Measurements from ENCODE around the gene CMC1.

CMC1 gene

GRCh38 chr3:28334552-28334951, 93.1 kb downstream of the CMC1 start:
- H3K27ac ChIP-seq (ENCODE audit: low read length): no peak overlapping the region
- no peaks in the 10 kb centered on the region for H3K27me3 ChIP-seq (ENCODE audit: control insufficient read depth in 1 of 2, insufficient read depth in 2 of 2, low read length in 2 of 2)
- H3K36me3 ChIP-seq (ENCODE audit: control insufficient read depth in 2 of 2, insufficient read depth in 2 of 2, low read length in 2 of 2): peaks cover 0 to 17% of the 10 kb centered on the region in 2 donors
- no peaks in the 10 kb centered on the region for H3K9me3 ChIP-seq (ENCODE audit: control insufficient read depth in 2 of 2, low read length in 2 of 2)
- no peak overlapping the region for H3K4me3 ChIP-seq (ENCODE audit: low read length in 2 of 2)
- H3K9ac ChIP-seq (ENCODE audit: low read length in 2 of 2): no peak overlapping the region
- no peaks in the 10 kb centered on the region for H3K4me1 ChIP-seq (ENCODE audit: control insufficient read depth, insufficient read depth, low read length)

DNA sequence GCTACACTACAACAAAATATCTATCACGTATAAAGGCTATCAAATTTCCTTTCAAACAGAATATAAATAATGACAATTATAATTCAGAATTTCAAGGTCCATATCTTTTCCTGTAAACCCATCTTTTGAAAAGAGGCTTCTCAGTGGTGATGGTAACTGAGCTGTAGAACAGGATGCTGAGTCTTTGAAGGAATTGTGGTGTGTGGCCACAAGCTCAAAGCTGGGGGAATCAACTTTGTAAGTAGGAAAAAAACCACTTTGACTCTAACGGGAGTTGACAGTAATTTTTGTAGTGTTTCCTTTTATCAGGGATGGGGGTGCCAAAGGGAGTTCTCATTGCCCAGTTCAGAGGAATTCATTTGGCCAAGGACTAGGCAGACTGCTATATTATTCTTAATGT, 93.8 kb downstream of the CMC1 start:
- Histone ChIP-seq H3K4me3 (ENCODE audit: low read length in 2 of 2) (no peak overlapping the region), H3K4me1 (ENCODE audit: control insufficient read depth, insufficient read depth, low read length) (no peaks in the 10 kb centered on the region), H3K27me3 (ENCODE audit: control insufficient read depth in 1 of 2, insufficient read depth in 2 of 2, low read length in 2 of 2) (no peaks in the 10 kb centered on the region), H3K9ac (ENCODE audit: low read length in 2 of 2) (no peak overlapping the region), H3K36me3 (ENCODE audit: control insufficient read depth in 2 of 2, insufficient read depth in 2 of 2, low read length in 2 of 2) (peaks cover 0 to 21% of the 10 kb centered on the region in 2 donors), H3K27ac (ENCODE audit: low read length) (no peak overlapping the region), H3K9me3 (ENCODE audit: control insufficient read depth in 2 of 2, low read length in 2 of 2) (no peaks in the 10 kb centered on the region)

DNA sequence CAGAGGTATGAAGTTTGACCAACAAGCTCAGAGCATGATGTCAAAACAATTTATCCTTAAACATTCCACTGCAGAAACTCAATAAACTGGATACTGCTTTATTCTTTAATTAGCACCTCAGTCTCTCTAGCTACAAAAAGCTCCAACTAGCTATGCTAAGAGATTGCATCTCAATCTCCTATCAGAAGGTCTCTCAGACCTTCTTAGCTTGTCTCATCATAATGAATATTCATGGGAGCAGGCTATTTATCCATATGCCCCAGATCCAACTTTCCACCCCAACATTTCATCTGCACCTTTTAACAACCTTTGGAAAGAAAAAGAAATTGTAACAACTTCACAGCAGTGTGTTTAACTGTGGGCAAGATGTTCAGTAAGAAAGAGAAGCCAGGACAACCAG, 95.8 kb downstream of the CMC1 start:
- peaks cover 0 to 21% of the 10 kb centered on the region in 2 donors for H3K36me3 ChIP-seq (ENCODE audit: control insufficient read depth in 2 of 2, insufficient read depth in 2 of 2, low read length in 2 of 2)
- no peak overlapping the region for H3K4me3 ChIP-seq (ENCODE audit: low read length in 2 of 2)
- no peaks in the 10 kb centered on the region for H3K27me3 ChIP-seq (ENCODE audit: control insufficient read depth in 1 of 2, insufficient read depth in 2 of 2, low read length in 2 of 2)
- no peak overlapping the region for H3K9ac ChIP-seq (ENCODE audit: low read length in 2 of 2)
- no peaks in the 10 kb centered on the region for H3K4me1 ChIP-seq (ENCODE audit: control insufficient read depth, insufficient read depth, low read length)
- no peaks in the 10 kb centered on the region for H3K9me3 ChIP-seq (ENCODE audit: control insufficient read depth in 2 of 2, low read length in 2 of 2)
- H3K27ac ChIP-seq (ENCODE audit: low read length): no peak overlapping the region

GRCh38 chr3:28343144-28343543, 101.7 kb downstream of the CMC1 start:
- Histone ChIP-seq H3K4me1 (ENCODE audit: control insufficient read depth, insufficient read depth, low read length) (peaks cover 3% of the 10 kb centered on the region), H3K9me3 (ENCODE audit: control insufficient read depth in 2 of 2, low read length in 2 of 2) (no peaks in the 10 kb centered on the region), H3K4me3 (ENCODE audit: low read length in 2 of 2) (no peak overlapping the region), H3K27ac (ENCODE audit: low read length) (no peak overlapping the region), H3K9ac (ENCODE audit: low read length in 2 of 2) (no peak overlapping the region), H3K36me3 (ENCODE audit: control insufficient read depth in 2 of 2, insufficient read depth in 2 of 2, low read length in 2 of 2) (peaks cover 0 to 6% of the 10 kb centered on the region in 2 donors), H3K27me3 (ENCODE audit: control insufficient read depth in 1 of 2, insufficient read depth in 2 of 2, low read length in 2 of 2) (no peaks in the 10 kb centered on the region)

DNA sequence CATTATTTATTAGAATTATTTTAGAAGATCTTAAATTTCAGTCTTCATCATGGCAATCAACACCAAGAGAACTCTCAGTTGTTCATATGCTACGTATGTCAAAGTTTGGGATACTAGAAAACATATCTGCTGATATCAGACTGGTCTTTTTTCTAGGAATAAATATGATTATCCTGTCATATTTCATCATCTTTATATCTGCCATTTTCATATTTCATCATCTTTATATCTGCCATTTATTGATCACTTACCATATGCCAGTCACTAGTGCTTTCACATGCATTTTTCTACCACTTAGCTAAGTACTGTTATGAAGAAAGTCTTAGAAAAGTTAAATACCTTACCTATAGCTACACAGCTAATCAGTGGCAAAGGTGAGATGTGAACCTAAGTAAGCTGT, 104.3 kb downstream of the CMC1 start:
- H3K4me1 ChIP-seq (ENCODE audit: control insufficient read depth, insufficient read depth, low read length): peaks cover 3% of the 10 kb centered on the region
- no peaks in the 10 kb centered on the region for H3K36me3 ChIP-seq (ENCODE audit: control insufficient read depth in 2 of 2, insufficient read depth in 2 of 2, low read length in 2 of 2)
- no peak overlapping the region for H3K9ac ChIP-seq (ENCODE audit: low read length in 2 of 2)
- no peaks in the 10 kb centered on the region for H3K9me3 ChIP-seq (ENCODE audit: control insufficient read depth in 2 of 2, low read length in 2 of 2)
- no peak overlapping the region for H3K27ac ChIP-seq (ENCODE audit: low read length)
- H3K4me3 ChIP-seq (ENCODE audit: low read length in 2 of 2): peak overlapping the region in 1 of 2 donors; percentile 10
- no peaks in the 10 kb centered on the region for H3K27me3 ChIP-seq (ENCODE audit: control insufficient read depth in 1 of 2, insufficient read depth in 2 of 2, low read length in 2 of 2)

DNA sequence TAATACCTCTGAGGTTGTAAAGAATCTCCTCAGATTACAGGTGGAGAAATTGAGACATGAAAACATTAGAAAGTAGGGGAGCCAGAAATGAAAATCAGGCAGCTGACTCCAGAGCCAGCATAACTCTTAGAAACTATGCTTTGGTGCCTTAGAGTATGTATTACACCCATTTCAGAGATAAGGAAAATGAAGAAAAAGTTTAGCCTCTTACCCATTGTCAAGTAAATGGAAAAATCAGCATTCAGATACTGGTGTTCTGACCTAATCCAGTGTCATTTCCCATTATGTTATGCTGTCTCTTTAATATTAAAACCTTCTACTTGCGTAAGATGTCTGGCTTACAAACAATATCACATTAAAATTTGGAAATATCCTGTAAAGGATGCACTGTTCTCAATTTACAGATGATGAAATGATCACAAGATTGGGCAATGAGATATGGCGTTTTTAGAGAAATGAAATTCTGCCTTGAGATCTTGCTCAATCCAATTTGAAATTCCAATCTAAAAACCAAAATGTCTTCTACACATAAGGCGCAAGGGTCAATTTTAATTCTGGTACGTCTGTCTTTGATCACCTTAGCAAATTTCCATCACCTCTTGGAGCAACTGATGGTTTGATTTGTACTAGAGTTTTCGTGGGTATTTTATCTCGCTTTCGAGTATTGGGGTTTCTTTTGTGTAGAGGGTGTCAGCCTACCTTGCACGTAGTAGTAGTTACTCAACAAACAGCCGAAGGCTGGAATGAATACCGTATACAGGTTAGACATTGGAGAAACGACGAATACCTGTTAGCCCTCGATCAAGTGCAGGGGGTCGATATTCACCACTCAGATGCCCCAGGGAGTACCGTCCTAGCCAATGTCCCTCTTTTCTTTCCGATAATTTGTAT, 106.2 kb downstream of the CMC1 start:
- Histone ChIP-seq H3K27ac (ENCODE audit: low read length) (peak overlapping the region; percentile 95), H3K4me3 (ENCODE audit: low read length in 2 of 2) (peak overlapping the region; percentile 86 to 94), H3K36me3 (ENCODE audit: control insufficient read depth in 2 of 2, insufficient read depth in 2 of 2, low read length in 2 of 2) (no peaks in the 10 kb centered on the region), H3K9ac (ENCODE audit: low read length in 2 of 2) (peak overlapping the region; percentile 91 to 97), H3K9me3 (ENCODE audit: control insufficient read depth in 2 of 2, low read length in 2 of 2) (no peaks in the 10 kb centered on the region), H3K27me3 (ENCODE audit: control insufficient read depth in 1 of 2, insufficient read depth in 2 of 2, low read length in 2 of 2) (no peaks in the 10 kb centered on the region), H3K4me1 (ENCODE audit: control insufficient read depth, insufficient read depth, low read length) (peaks cover 3% of the 10 kb centered on the region)

DNA sequence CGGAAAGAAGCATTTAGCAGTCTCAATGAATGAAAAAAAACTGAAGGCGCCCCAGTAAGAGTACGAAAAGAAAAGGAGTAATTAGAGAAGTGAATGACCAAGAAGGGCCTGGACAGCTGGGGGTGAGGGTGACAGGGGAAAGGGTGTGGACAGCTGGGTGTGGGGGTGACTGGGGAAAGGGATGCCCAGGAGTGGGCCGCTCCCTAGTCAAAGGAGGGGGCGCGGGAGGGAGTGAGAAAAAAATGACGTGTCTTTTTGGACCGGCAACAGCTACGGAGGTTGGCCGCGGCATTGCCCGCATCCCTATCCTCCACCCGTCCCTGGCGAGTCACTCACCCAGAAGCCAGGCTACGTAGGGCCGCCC, 106.8 kb downstream of the CMC1 start:
- no peaks in the 10 kb centered on the region for H3K36me3 ChIP-seq (ENCODE audit: control insufficient read depth in 2 of 2, insufficient read depth in 2 of 2, low read length in 2 of 2)
- H3K27me3 ChIP-seq (ENCODE audit: control insufficient read depth in 1 of 2, insufficient read depth in 2 of 2, low read length in 2 of 2): no peaks in the 10 kb centered on the region
- peak overlapping the region; percentile 95 for H3K27ac ChIP-seq (ENCODE audit: low read length)
- peaks cover 3% of the 10 kb centered on the region for H3K4me1 ChIP-seq (ENCODE audit: control insufficient read depth, insufficient read depth, low read length)
- peak overlapping the region; percentile 91 to 97 for H3K9ac ChIP-seq (ENCODE audit: low read length in 2 of 2)
- H3K4me3 ChIP-seq (ENCODE audit: low read length in 2 of 2): peak overlapping the region; percentile 86 to 94
- no peaks in the 10 kb centered on the region for H3K9me3 ChIP-seq (ENCODE audit: control insufficient read depth in 2 of 2, low read length in 2 of 2)

DNA sequence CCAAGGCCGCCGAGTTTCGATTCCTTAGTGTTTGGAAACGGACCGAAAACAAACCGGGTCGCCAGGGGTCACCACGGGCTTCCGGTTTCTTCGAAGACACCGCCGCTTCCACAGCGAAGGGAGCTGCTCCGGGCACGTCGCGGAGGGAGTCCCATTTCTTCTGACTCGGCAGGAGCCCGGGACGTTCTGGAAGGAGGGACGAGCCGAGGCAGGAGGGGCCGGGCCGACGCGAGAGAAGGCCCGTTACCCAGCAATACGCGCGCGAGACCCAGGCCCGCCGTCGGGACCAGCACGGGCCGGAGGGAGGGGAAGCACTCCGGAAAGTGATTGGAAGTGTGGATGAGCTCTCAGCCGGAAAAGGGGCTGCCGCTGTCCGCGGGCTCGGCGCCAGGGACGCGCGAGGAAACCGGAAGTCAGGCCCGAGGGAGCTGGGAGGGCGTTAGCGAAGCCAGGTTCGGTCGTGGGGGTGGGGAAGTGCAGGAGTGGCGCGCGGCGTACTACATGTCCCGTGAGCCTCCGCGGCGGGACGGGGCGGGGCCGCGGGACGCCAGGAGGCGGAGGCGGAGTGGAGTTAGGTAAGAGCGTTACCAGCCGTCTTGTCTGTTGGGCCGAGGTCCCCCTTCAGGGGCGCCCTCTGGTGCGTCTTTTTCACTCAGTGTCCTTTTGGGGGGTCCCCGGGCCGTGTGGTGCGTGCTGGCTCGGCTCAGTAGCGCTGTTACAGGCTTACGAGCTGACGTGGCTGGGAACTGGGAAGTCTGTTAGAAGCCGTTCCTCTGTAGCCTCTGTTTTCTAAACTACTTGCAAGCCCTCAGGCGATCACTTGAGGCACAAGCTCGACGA, 107.4 kb downstream of the CMC1 start, which contains the start of the genes AZI2 and ZCWPW2:
TSS of gene AZI2 (minus strand) at position 196 of the 840 bp plus-strand sequence. CDS start 8,207 bp downstream, outside the sequence.
TSS of gene ZCWPW2 (plus strand) at position 93 of the 840 bp plus-strand sequence. CDS start 64,348 bp downstream, outside the sequence.
- H3K27ac ChIP-seq (ENCODE audit: low read length): peak within 1 kb of the TSS; percentile 95
- peak within 1 kb of the TSS; percentile 91 to 97 for H3K9ac ChIP-seq (ENCODE audit: low read length in 2 of 2)
- H3K9me3 ChIP-seq (ENCODE audit: control insufficient read depth in 2 of 2, low read length in 2 of 2): no peaks in the 10 kb centered on the region
- H3K27me3 ChIP-seq (ENCODE audit: control insufficient read depth in 1 of 2, insufficient read depth in 2 of 2, low read length in 2 of 2): no peaks in the 10 kb centered on the region
- no peaks in the 10 kb centered on the region for H3K36me3 ChIP-seq (ENCODE audit: control insufficient read depth in 2 of 2, insufficient read depth in 2 of 2, low read length in 2 of 2)
- peak within 1 kb of the TSS; percentile 86 to 94 for H3K4me3 ChIP-seq (ENCODE audit: low read length in 2 of 2)
- H3K4me1 ChIP-seq (ENCODE audit: control insufficient read depth, insufficient read depth, low read length): peaks cover 3% of the 10 kb centered on the region

DNA sequence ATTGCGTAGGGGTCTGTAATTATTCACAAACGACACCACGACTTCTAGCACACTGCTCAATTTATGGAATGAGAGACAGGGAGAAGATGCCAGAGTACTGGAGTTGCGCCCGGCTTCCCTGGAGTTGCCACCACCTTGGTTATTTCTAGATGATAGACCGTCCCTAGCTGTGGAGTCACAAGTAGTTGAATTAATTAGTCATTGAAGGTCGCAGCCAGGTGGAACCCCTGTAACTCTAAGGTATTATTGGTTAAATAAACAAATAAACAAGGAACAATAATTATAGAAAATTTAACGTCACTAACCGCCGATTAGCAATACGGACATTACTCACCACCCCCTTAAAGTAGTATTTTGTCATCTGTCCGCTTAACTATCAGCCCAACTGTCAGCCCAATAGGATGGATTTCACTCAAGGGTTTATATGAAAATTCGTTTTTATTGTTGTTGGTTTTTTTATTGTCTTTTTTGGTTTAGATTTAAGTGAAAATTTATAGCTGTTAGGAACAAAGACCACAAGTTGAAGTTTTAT, 108.1 kb downstream of the CMC1 start:
- H3K9me3 ChIP-seq (ENCODE audit: control insufficient read depth in 2 of 2, low read length in 2 of 2): no peaks in the 10 kb centered on the region

More for the DNA sequence above, 108.1 kb downstream of the CMC1 start:
- Histone ChIP-seq H3K27ac (ENCODE audit: low read length) (peak overlapping the region; percentile 95), H3K27me3 (ENCODE audit: control insufficient read depth in 1 of 2, insufficient read depth in 2 of 2, low read length in 2 of 2) (no peaks in the 10 kb centered on the region), H3K9ac (ENCODE audit: low read length in 2 of 2) (peak overlapping the region; percentile 91 to 97), H3K4me3 (ENCODE audit: low read length in 2 of 2) (peak overlapping the region; percentile 86 to 94), H3K36me3 (ENCODE audit: control insufficient read depth in 2 of 2, insufficient read depth in 2 of 2, low read length in 2 of 2) (no peaks in the 10 kb centered on the region), H3K4me1 (ENCODE audit: control insufficient read depth, insufficient read depth, low read length) (peaks cover 3% of the 10 kb centered on the region)

Data from stomach smooth muscle (tissue), 2 donors.